ENCODE results near the gene ADAM15. TPM values are rescaled to one million over a fixed set of nuclear protein-coding genes. Genes with fewer than 3 reads are reported as not detected.

ADAM15 gene
- total and polyA plus RNA-seq, 12 donors: 46.7 to 305 (median 65.0) TPM

DNA sequence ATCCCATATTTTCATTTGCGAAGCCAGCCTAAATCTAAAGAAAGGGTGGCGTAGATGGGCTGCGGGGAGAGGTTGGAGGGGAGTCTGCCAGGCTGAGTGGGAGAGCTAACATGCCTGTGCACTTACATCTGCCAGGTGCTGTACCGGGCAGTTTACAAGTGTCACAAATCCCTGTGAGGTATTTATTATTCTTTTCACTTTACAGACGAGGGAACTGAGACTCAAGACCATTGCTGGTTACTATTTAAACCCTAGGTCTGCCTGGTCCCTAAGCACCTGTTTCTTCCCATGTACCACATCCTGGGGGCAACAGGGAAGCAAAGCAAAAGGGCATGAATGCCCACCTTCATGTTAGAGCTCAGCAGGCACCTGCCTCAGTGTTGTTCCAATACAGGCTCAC, 57.2 kb downstream of the ADAM15 start:
- ATAC-seq (no peak), DNase-seq (no peak)
- H3K4me1 ChIP-seq: peaks cover 0 to 21% (median 16%) of the 10 kb centered on the region in 9 donors
- no peak overlapping the region for H3K27ac ChIP-seq
- H3K27me3 ChIP-seq: no peaks in the 10 kb centered on the region
- no peaks in the 10 kb centered on the region for H3K36me3 ChIP-seq
- TF ChIP-seq, protein P1, sequence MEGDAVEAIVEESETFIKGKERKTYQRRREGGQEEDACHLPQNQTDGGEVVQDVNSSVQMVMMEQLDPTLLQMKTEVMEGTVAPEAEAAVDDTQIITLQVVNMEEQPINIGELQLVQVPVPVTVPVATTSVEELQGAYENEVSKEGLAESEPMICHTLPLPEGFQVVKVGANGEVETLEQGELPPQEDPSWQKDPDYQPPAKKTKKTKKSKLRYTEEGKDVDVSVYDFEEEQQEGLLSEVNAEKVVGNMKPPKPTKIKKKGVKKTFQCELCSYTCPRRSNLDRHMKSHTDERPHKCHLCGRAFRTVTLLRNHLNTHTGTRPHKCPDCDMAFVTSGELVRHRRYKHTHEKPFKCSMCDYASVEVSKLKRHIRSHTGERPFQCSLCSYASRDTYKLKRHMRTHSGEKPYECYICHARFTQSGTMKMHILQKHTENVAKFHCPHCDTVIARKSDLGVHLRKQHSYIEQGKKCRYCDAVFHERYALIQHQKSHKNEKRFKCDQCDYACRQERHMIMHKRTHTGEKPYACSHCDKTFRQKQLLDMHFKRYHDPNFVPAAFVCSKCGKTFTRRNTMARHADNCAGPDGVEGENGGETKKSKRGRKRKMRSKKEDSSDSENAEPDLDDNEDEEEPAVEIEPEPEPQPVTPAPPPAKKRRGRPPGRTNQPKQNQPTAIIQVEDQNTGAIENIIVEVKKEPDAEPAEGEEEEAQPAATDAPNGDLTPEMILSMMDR (IDR thresholded peaks at IDR 0.05): no peak
- no peaks in the 10 kb centered on the region for H3K9me3 ChIP-seq
- intact Hi-C loops (cut with DNase I): no loop called here
- H3K4me3 ChIP-seq: no peak overlapping the region
- 86 to 90% methylated on average over 5 of the region's 5 CpGs for WGBS, 2 donors

DNA sequence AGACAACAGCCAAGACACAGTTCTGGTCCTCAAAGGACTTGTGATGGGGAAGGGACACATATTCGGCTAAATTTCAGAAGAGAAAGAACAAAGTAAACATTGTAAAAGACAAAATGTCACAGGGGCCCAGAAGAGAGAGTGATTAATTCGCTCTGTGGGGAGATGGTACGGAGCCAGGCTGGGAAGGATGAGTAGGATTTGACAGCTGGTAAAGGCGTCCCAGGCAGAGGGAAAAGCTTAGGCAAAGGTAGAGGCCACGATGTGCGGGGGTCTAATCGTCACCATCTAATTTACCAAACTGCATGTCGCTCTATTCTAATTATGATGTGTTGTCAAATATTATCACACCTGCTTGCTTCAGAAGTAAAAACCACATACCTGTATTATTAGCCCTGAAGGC, 59.3 kb downstream of the ADAM15 start:
- no peak for ATAC-seq
- Histone ChIP-seq H3K4me3 (no peak overlapping the region), H3K4me1 (peaks cover 0 to 9% (median 5%) of the 10 kb centered on the region in 9 donors), H3K36me3 (no peaks in the 10 kb centered on the region), H3K27me3 (no peaks in the 10 kb centered on the region), H3K9me3 (no peaks in the 10 kb centered on the region), H3K27ac (no peak overlapping the region)
- TF ChIP-seq, protein P1 (IDR thresholded peaks at IDR 0.05): no peak
- WGBS, 2 donors: 85 to 92% methylated on average over 8 of the region's 8 CpGs
- intact Hi-C loops (cut with DNase I): no loop called here
- no peak for DNase-seq

- Histone ChIP-seq H3K36me3 (no peaks in the 10 kb centered on the region), H3K27me3 (no peaks in the 10 kb centered on the region), H3K4me1 (peaks cover 0 to 4% (median under 1%) of the 10 kb centered on the region in 9 donors), H3K27ac (no peak overlapping the region), H3K4me3 (no peak overlapping the region), H3K9me3 (no peaks in the 10 kb centered on the region)
- DNase-seq (no peak), ATAC-seq (no peak)
- intact Hi-C loops (cut with DNase I): no loop called here
- WGBS, 2 donors: 81 to 85% methylated on average over 8 of the region's 8 CpGs
- TF ChIP-seq, protein P1 (IDR thresholded peaks at IDR 0.05): no peak
These were observed 59.7 kb downstream of the ADAM15 start for GRCh38 chr1:155110826-155111225.

Other genes with a start within 250 kb of the ADAM15 start
- 1 to 10 TPM in 9 of 10 donors, under 1 TPM in 1; 0.52 to 5.9 (median 2.7) TPM for gene KCNN3, start 181.0 kb upstream of the ADAM15 start, total RNA-seq
- gene KCNN3, start 181.0 kb upstream of the ADAM15 start, polyA plus RNA-seq: under 1 TPM; 0.17 to 0.59 TPM
- gene PMVK, start 114.6 kb upstream of the ADAM15 start, total RNA-seq: 10 to 100 TPM; 29.9 to 66.4 (median 39.4) TPM
- gene PMVK, start 114.6 kb upstream of the ADAM15 start, polyA plus RNA-seq: 10 to 100 TPM; 40.2 to 42.9 TPM
- gene PBXIP1, start 95.2 kb upstream of the ADAM15 start, total RNA-seq: 10 to 100 TPM; 38.3 to 75.0 (median 48.8) TPM
- 10 to 100 TPM; 25.4 to 33.0 TPM for gene PBXIP1, start 95.2 kb upstream of the ADAM15 start, polyA plus RNA-seq
- 10 to 100 TPM in 9 of 10 donors, 1 to 10 TPM in 1; 8.8 to 18.0 (median 13.9) TPM for gene PYGO2, start 89.5 kb upstream of the ADAM15 start, total RNA-seq
- 10 to 100 TPM; 11.9 to 12.1 TPM for gene PYGO2, start 89.5 kb upstream of the ADAM15 start, polyA plus RNA-seq
- gene SHC1, start 80.6 kb upstream of the ADAM15 start, total RNA-seq: 10 to 100 TPM; 42.6 to 95.7 (median 57.8) TPM
- 10 to 100 TPM; 35.6 to 58.3 TPM for gene SHC1, start 80.6 kb upstream of the ADAM15 start, polyA plus RNA-seq
- 10 to 100 TPM; 10.9 to 30.9 (median 17.5) TPM for gene CKS1B, start 76.6 kb upstream of the ADAM15 start, total RNA-seq
- gene CKS1B, start 76.6 kb upstream of the ADAM15 start, polyA plus RNA-seq: 10 to 100 TPM in 1 of 2 donors, 1 to 10 TPM in 1; 4.6 to 36.7 TPM
- gene FLAD1, start 68.0 kb upstream of the ADAM15 start, total RNA-seq: 10 to 100 TPM; 20.1 to 36.8 (median 24.1) TPM
- 10 to 100 TPM; 25.1 to 41.6 TPM for gene FLAD1, start 68.0 kb upstream of the ADAM15 start, polyA plus RNA-seq
- gene LENEP, start 57.7 kb upstream of the ADAM15 start, total RNA-seq: not detected
- not detected for gene LENEP, start 57.7 kb upstream of the ADAM15 start, polyA plus RNA-seq
- 10 to 100 TPM; 25.7 to 54.7 (median 34.5) TPM for gene ZBTB7B, start 48.5 kb upstream of the ADAM15 start, total RNA-seq
- gene ZBTB7B, start 48.5 kb upstream of the ADAM15 start, polyA plus RNA-seq: 10 to 100 TPM; 41.1 to 51.6 TPM
- gene DCST2, start 17.5 kb upstream of the ADAM15 start, total RNA-seq: under 1 TPM in 9 of 10 donors, not detected in 1; 0.15 to 0.67 (median 0.30) TPM
- 1 to 10 TPM in 1 of 2 donors, under 1 TPM in 1; 0.38 to 1.8 TPM for gene DCST2, start 17.5 kb upstream of the ADAM15 start, polyA plus RNA-seq
- gene DCST1, start 17.5 kb upstream of the ADAM15 start, total RNA-seq: not detected
- under 1 TPM in 1 of 2 donors, not detected in 1; 0.29 TPM for gene DCST1, start 17.5 kb upstream of the ADAM15 start, polyA plus RNA-seq
- gene EFNA4, start 12.4 kb downstream of the ADAM15 start, total RNA-seq: 1 to 10 TPM in 8 of 10 donors, under 1 TPM in 2; 0.49 to 2.8 (median 1.8) TPM
- gene EFNA4, start 12.4 kb downstream of the ADAM15 start, polyA plus RNA-seq: 1 to 10 TPM; 4.2 to 5.4 TPM
- gene EFNA3, start 27.5 kb downstream of the ADAM15 start, total RNA-seq: 1 to 10 TPM in 1 of 10 donors, under 1 TPM in 8, not detected in 1; 0.23 to 1.9 (median 0.46) TPM
- gene EFNA3, start 27.5 kb downstream of the ADAM15 start, polyA plus RNA-seq: 1 to 10 TPM in 1 of 2 donors, under 1 TPM in 1; 0.95 to 1.8 TPM
- 10 to 100 TPM; 28.9 to 50.0 (median 35.6) TPM for gene EFNA1, start 76.6 kb downstream of the ADAM15 start, total RNA-seq
- 100 to 1,000 TPM in 1 of 2 donors, 10 to 100 TPM in 1; 44.2 to 104 TPM for gene EFNA1, start 76.6 kb downstream of the ADAM15 start, polyA plus RNA-seq
- 10 to 100 TPM in 2 of 10 donors, 1 to 10 TPM in 8; 5.5 to 16.8 (median 7.9) TPM for gene SLC50A1, start 84.5 kb downstream of the ADAM15 start, total RNA-seq
- gene SLC50A1, start 84.5 kb downstream of the ADAM15 start, polyA plus RNA-seq: 10 to 100 TPM; 23.2 to 33.7 TPM
- gene DPM3, start 89.2 kb downstream of the ADAM15 start, total RNA-seq: 10 to 100 TPM; 48.2 to 70.9 (median 53.4) TPM
- gene DPM3, start 89.2 kb downstream of the ADAM15 start, polyA plus RNA-seq: 100 to 1,000 TPM; 144 to 304 TPM
- gene KRTCAP2, start 122.0 kb downstream of the ADAM15 start, total RNA-seq: 100 to 1,000 TPM in 9 of 10 donors, 10 to 100 TPM in 1; 96.1 to 173 (median 114) TPM
- 100 to 1,000 TPM; 302 to 355 TPM for gene KRTCAP2, start 122.0 kb downstream of the ADAM15 start, polyA plus RNA-seq
- gene TRIM46, start 122.5 kb downstream of the ADAM15 start, total RNA-seq: under 1 TPM in 2 of 10 donors, not detected in 8; 0.10 to 0.35 TPM
- under 1 TPM; 0.04 to 0.07 TPM for gene TRIM46, start 122.5 kb downstream of the ADAM15 start, polyA plus RNA-seq
- gene THBS3, start 156.6 kb downstream of the ADAM15 start, total RNA-seq: 1 to 10 TPM; 3.8 to 8.8 (median 6.4) TPM
- 10 to 100 TPM in 1 of 2 donors, 1 to 10 TPM in 1; 4.9 to 23.5 TPM for gene THBS3, start 156.6 kb downstream of the ADAM15 start, polyA plus RNA-seq
- gene MTX1, start 157.4 kb downstream of the ADAM15 start, total RNA-seq: 10 to 100 TPM; 13.1 to 25.8 (median 17.1) TPM
- gene MTX1, start 157.4 kb downstream of the ADAM15 start, polyA plus RNA-seq: 10 to 100 TPM; 33.9 to 49.7 TPM
- 10 to 100 TPM in 7 of 10 donors, 1 to 10 TPM in 3; 8.6 to 21.0 (median 11.3) TPM for gene ENTREP3, start 204.2 kb downstream of the ADAM15 start, total RNA-seq
- gene ENTREP3, start 204.2 kb downstream of the ADAM15 start, polyA plus RNA-seq: 10 to 100 TPM in 1 of 2 donors, 1 to 10 TPM in 1; 7.1 to 13.7 TPM
- 10 to 100 TPM; 54.1 to 73.1 (median 60.1) TPM for gene SCAMP3, start 211.0 kb downstream of the ADAM15 start, total RNA-seq
- gene SCAMP3, start 211.0 kb downstream of the ADAM15 start, polyA plus RNA-seq: 100 to 1,000 TPM in 1 of 2 donors, 10 to 100 TPM in 1; 47.9 to 109 TPM
- gene CLK2, start 222.2 kb downstream of the ADAM15 start, total RNA-seq: 10 to 100 TPM; 12.5 to 21.9 (median 18.0) TPM
- gene CLK2, start 222.2 kb downstream of the ADAM15 start, polyA plus RNA-seq: 10 to 100 TPM; 17.4 to 47.1 TPM
- 1 to 10 TPM in 5 of 10 donors, under 1 TPM in 5; 0.68 to 1.7 (median 1.0) TPM for gene HCN3, start 226.1 kb downstream of the ADAM15 start, total RNA-seq
- 1 to 10 TPM in 1 of 2 donors, under 1 TPM in 1; 0.81 to 3.2 TPM for gene HCN3, start 226.1 kb downstream of the ADAM15 start, polyA plus RNA-seq

All from heart right ventricle (tissue), 16 donors.